Bone marrow (tissue), 2 donors: ENCODE measurements around the gene COL4A4.
"Not testable (repeated sequence)": the region's sequence is repeated elsewhere in the genome, so short reads cannot be mapped to it uniquely, and the experiment has no call there.

Experiments
- DNase-seq, 2 donors: peaks; one replicate each; lab custom pipeline; 2025; lab: John Stamatoyannopoulos, UW

Gene COL4A4

DNA sequence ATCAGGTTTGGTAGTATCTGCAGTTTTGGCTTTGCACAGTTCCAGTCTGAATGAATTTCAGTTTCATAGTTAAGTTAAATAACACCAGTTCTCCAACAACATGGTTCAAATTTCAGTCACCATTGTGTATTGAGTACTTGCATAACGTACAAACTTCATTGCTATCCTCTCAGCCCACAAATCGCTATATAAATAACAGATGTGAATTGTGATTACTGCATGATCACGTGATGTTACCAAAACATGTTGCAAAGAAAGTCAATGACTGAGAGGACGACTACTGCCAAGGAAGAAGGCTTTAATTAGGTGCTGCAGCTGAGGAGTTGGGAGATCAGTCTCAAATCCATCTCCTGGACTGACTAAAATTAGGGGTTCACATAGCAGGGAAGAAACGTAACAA is 48.2 kb downstream of the COL4A4 start:
- no peak for DNase-seq

DNA sequence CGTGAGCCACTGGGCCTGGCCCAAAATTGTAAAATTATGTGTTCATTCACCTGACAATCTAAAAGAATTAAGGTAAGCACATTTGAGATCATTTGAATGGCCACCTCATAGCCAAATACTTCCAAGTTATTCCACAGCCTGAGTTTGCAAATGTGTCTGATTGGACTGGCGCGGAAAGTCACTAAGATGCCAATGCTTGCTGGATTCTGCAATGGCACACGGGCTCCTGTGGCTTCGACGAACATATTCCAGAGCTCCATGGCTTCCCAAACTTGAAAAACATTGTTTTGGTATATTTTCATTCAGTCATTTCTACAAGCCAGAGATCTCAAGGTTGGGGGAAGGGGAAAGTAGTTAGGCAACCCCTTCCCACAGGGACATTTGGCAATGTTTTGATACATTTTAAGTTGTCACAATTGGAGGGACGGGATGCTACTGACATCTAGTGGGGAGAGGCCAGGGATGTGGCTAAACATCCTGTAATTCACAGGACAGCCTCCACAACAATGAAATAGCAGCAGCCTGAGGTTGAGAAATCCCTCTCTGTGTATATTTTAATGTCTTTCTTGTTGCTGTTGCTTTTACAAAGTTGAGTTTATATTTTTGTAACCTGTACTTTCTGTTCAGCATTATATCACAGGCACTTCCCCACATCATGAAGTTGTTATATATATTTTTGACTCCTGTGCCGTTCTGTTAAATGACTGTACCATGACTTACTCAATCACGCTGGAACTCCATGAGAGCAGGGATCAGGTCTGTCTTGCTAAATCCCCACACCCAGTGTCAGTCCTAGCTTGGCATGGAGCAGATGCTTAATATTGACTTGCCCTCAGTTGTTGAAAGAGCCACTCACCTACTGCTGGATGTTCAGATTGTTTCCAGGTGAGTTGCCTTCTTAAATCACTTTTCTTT is 56.9 kb downstream of the COL4A4 start:
- DNase-seq: peak in 1 of 2 donors; percentile 7

DNA sequence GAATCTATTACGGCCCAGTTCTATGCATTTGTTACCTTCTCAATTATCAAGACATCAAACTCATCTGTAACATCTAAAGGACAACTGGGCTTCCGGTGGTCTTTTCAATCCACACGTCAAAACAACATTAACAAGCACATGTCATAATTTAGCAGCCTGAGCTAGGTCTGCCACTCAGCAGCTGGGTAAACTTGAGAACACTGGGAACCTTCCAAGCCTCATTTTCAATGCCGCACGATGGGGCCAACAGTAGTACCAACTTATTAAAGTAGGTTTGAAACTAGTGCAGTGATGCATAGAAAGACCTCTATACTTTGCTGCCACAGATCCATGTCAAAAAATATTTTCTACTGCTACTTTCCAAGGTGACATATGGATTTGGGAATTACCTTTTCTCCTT is 60.4 kb downstream of the COL4A4 start:
- no peak for DNase-seq

DNA sequence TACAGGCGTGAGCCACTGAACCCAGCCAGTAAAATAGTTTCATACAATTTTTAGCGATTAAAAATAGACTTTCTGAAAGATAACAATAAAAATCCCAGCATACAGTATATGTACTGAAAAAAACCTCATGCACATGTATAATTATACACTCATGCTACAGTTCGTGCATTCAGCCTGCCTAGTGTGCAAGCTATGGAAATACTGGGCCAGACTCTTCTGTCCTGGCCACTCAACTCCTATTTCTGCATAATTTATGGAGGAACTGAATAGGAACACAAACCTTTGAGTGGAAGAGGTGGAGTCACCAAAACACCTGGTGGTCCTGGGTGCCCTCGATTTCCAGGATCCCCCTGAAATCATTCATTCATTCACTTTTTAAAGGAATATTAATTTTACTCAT is 64.7 kb downstream of the COL4A4 start:
- DNase-seq: no peak

DNA sequence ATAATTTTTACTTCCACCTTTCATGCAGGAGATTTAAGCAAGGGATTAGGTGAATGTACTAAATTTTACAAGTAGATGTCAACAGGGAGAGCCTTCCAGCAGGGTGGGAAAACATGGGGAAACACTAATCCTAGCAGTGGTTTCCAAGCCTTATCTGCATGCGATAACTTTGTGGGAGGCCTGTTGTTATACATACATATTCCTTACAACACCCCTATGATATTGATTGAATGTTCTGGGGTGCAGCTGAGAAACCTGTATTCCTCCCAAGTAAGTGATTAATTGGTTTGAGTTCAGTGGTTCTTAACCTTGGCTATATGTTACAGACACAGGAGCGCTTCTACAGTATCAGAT is 65.9 kb downstream of the COL4A4 start:
- no peak for DNase-seq

DNA sequence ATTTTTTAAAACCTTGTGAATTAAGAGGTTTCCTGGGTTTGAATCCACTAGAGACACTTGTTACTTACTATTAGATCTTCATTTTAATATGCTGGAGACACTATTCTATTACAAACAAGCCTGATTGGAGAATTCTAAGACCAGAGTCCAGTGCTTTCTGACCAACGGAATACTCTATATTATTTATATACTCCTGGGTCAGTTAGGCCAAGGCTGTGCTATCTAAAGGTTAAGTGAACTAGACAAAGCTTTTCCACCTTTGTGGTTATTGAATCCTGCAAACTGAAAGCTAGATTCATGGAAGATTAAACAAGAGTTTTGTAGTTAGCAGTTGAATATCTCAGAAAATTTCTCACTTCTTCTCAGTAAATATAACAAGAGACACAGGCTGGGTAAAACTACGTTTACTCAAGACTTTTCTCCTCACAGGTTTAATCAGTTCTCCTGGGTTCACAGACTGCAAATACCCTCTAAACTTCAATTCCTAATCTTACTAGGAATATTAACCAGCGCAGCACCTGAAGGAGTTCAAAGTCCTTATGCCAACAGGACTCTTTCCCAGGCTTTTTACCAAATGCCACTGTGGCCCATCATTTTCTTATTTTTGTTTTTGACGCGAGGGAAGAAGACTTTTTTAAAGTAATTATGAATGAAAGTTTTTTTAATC is 66.4 kb downstream of the COL4A4 start:
- no peak for DNase-seq

DNA sequence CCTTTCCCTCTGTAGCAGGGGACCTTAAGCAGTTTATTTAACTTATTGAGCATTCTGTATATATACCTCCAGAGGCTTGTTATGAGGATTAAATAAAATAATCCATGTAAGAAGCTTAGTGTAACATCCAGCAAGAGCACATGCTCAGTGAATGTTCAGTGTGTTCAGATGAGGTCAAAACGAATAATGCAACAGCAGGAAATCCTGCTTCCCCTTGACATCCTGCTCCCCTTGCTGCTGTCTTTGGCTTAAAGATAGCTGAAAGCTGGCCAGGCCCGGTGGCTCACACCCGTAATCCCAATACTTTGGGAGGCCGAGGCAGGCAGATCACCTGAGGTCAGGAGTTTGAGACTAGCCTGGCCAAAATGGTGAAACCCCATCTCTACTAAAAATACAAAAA is 68.7 kb downstream of the COL4A4 start:
- DNase-seq: no peak

DNA sequence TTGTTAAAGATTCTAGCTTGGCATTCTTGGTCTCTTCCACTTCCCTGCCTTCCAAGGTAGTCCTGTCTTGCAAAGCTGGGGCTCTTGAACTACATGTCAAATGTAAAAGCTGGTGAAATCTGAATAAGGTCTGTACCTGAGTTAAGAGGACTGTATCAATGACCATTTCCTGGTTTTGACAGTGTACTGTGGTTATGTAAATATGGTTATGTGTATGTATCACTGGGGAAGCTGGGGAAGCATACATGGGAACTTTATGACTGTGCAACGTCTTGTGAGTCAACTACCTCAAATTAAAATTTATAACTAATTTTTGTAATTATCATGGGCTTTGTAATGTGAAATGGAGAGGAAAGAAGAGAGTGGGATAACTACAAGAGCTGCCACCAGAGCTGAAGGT is 81.7 kb downstream of the COL4A4 start:
- DNase-seq: no peak

DNA sequence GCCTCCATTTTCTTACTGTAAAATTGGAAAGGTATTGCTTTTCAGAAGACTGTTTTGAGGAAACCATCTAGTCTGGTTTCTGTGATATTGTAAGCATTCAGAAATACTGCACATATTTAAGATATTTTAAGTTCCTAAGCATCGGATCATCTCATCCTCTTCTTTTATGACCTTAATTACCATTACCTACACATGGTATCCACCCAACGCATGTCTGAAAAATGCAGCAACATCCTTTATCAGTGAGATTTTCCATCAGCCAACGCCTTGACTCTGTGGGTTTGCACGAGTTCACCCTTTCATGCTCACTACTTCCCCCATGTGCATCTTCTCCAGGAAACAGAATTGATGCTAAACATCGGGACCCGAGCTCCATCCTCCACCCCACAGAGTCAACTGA is 84.3 kb downstream of the COL4A4 start:
- no peak for DNase-seq

DNA sequence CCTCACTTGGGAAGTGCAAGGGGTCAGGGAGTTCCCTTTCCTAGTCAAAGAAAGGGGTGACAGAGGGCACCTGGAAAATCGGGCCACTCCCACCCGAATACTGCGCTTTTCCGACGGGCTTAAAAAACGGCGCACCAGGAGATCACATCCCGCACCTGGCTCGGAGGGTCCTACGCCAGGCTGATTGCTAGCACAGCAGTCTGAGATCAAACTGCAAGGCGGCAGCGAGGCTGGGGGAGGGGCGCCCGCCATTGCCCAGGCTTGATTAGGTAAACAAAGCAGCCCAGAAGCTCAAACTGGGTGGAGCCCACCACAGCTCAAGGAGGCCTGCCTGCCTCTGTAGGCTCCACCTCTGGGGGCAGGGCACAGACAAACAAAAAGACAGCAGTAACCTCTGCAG is 98.9 kb downstream of the COL4A4 start:
- DNase-seq: not testable (repeated sequence)

DNA sequence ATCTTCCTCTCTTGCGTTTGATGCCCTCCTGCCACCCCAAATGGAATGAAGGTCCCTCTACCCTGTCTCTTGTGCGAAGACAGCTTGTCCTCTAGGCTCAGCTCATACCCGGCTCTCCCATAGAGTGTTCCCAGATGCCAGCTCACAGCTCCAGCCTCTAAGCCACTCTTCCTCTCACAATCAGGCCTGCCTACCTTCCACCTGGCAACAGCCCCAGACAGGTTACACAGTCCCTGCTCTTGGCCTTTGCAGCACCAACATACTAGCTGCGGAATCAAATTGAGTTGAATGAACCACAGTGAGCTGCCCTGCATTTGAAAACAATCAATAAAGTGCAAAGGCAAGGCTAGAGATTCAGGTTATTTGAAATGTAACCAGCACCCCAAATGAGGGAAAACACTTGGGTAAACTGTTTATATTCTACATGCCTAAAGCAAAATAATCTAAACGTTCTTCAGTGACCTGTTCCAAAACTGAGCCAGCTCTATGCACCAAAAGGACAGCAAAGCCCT is 105.1 kb downstream of the COL4A4 start:
- DNase-seq: no peak

DNA sequence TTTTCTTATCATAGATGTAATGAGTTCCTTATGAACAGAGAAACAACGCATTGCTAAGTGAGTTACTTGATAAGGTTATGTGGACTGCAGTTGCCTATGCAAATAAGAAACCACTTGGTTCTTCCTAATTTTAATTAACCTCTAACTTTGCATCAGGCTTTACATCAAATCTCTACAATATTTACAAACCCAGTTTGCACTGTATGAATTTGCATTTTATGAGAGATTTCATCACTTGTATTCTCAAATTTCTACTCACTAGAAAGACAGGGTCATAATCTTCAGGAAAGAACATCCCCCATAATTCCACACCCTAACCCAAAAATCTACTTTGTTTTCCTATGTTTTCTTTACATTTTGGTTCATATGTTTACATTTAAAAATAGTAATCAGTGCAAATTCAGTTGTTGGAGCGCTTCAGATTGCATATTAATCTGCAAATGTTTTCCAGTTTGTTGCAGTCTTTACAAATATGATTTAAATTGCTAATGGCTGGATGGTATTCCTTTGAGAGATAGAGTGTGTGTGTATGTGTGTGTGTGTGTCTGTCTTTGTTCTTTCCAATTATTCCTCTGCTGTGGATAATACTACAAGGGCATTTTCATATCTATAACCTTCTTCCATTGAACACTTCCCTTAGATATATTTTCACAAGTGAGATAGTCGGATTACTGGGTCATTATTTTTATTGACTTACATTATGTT is 106.1 kb downstream of the COL4A4 start:
- DNase-seq: no peak

DNA sequence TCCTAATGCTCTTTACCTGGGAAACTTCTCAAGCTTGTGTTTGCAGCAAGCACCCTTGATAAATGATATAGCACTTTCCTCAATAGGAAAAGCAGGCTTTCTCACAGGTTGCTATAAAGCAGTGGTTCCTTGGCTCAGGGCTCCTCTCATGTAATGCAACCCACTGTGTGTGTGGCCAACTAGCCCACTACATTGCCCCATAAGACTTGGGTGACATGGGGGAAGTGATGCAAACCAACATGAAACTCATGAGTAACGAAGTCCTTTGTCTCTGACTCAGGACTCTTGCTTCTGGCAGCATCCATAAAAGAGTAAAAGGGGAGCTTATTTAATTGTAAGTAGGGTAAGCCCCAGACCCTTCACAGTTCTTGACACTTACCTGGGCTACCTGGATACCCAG is 106.9 kb downstream of the COL4A4 start:
- no peak for DNase-seq

DNA sequence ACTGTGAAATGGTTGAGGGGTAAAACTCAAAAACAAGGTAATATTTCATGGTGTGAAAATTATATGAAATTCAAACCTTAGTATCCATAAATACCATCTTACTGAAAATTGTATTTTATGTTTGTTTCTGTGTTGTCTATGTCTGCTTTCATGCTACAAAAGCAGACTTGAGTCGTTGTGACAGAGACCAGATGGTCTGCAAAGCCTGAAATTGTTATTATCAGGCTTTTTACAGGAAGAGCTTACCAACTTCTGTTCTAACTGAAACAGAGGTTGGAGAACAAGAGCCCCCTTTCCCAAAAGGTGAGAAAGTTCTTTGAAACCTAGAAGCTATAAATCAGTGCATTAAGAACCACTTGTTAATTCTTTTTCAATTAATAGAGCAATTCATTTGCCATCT is 110.0 kb downstream of the COL4A4 start:
- DNase-seq: no peak

DNA sequence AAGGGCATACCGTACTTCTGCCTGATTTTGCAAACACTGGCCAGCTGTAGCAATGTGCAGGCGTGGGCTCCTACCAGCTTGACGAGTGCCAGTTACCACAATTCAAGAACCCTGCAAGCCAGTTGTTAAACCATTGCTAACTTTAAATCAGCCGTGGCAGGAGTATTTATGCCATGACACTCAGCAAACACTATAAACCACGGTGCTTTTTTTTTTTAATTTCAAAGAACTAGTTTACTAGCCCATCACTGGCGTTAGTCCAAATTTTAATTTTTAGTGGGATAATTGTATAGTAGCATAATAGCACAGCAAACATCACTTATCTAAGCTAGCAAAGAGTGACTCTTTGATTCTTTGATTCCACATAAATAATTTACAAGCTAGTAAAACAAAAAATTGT is 111.1 kb downstream of the COL4A4 start:
- no peak for DNase-seq

DNA sequence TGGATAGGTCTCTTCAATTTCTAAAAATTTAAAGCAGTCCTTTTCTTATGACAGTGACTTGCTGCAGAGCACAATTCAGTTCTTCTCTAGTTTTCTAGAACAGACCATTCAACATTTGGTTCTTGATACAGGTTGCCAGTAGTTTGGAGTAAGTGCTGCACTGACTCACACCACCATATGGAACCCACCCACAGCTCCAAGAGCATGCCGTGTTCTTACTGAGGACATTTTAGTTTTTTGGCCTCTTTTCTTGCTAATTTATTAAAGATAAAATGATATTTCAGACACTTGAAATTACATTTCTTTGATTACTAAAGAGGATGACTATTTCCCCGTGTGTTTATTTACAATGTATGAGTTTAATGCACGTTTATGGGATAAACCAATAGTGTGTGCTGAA is 120.0 kb downstream of the COL4A4 start:
- DNase-seq: no peak

DNA sequence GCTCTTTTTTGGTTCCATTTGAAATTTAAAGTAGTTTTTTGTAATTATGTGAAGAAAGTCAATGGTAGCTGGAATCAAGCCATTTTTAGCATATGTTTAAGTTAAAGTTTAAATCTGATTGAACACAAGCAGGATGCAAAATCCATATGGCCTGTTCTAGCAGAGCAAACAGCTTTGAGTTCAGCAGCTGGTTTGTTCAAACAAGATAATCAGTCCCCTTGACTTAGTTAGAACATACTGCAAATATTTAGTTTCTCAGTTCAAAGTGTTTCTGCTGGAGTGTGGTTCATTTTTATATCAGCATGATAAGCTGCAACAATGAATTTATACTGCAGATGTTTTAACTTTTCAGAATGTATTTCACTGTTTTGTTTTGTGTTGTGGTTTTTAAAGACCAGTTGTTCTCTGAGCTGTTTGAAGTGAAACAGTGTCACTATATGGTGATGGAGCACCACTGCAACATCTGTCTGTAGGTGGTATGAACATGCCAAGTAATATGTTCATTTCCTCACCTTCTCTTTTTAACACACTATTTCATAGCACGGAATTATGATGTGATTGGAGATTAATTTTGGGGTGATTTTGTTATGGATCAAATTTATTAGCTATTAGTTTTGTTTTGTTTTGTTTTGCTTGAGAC is 125.3 kb downstream of the COL4A4 start:
- no peak for DNase-seq

DNA sequence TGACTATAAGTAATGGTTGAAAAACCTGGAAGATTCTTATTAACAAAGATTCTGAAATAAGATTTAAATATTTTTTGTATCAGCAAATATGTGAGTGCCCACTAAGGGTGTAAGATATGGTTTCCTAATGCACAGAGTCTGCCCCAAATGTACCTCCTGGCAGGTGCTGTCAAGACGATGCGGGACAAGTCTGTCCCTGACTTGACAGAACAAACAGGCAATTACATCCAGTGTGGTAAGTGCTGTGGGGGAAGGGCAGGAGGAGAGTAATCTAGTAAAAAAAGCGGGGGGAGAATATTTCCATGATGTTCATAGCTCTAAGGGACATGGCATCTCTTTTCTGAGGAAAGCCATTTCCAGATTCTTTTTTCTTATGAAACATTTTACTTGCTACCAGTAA is 127.5 kb downstream of the COL4A4 start:
- no peak for DNase-seq

DNA sequence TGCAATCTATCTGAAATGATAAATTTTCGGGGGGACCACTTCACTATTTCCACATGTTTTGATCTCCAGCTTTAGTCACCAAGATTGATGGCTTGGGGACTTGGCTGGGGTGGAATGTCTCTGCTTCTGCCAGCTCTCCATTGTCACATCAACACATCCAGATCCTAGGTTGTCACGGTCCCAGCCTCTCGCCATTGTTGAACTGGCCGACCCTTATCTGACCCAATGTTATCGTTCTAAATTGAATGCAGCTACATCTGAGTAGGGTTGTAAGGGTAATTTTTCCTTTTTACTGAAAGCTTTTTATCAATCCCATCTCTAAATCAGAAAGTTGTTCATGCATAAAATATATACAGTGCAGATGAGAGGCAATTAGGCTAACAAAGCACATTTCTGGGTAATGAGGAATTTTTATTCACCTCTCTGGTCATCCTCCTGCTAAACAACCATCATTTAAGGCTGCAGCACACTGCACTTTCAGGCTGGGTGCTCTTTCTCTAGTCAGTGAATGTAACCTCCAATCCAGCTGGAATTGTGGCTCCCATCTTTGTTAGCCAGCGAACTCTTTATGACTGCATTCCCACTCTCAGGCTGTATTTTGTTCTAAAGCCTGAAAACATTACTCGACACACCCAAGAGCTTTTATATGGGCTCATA is 128.2 kb downstream of the COL4A4 start:
- DNase-seq: no peak

DNA sequence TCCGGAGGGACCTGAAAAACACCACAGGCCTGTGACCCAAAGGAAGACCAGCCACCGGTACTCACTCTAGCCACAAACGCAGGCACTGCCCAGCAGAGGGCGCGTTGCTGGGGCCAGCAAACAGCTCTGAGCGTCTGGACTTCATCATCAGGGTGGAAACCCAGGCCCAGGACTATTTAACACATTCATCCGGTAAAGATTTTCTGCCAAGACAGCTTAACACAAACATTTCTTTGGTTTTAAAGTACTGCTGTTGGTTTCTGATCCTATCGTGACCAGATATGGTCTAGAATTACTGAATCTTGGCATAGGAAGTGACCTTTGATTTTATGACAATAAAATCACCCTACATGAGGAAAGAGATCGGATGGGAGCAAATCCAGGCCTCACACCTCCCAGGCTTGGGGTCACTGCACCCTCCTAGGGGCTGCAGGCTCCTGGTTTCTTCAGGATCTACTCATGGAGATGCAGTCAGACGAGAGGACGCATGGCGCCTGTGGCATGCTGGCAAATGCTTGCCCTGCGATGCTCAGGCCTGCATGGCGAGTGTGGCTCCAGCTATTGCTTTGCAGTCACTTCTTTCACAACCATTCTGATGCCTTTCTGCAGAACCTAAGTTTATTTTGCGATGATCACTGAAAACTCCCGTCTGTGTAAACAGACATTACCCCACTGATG is 130.4 kb downstream of the COL4A4 start:
- DNase-seq: no peak

DNA sequence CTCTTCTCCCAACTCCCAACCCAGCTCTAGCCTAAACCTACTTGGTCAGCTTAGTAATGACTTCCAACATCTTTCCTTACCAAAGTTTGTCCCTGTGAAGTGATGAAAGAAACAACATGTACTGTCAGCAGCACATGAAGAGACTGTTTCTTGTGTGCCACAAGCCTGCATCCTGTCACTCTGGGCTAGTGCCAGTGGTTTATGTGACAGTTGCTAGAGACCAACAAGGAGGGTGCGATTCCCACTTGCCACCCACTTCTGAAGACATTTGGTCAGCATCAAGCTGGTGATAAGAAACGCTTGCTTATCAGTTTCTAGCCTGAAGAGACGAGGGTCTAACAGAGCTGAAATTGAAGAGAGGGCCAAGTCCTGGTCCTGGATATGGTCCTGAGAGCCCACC is 132.6 kb downstream of the COL4A4 start:
- no peak for DNase-seq
